ENCODE measurements around the gene OMP.

Gene OMP

GRCh38 chr11:77074205-77074604, 28.4 kb upstream of the OMP start:
- DNase-seq (ENCODE audit: low read depth) = no peak
- no peak overlapping the region for H3K4me3 ChIP-seq (ENCODE audit: low read length)
- TF ChIP-seq CTCF (IDR thresholded peaks at IDR 0.05; ENCODE audit: insufficient read depth, low read depth, low read length, missing control alignments) = no peak

- no peak for DNase-seq (ENCODE audit: low read depth)
- H3K4me3 ChIP-seq (ENCODE audit: low read length) = no peak overlapping the region
- no peak for TF ChIP-seq CTCF (IDR thresholded peaks at IDR 0.05; ENCODE audit: insufficient read depth, low read depth, low read length, missing control alignments)
Measured at GRCh38 chr11:77074626-77075221, 27.9 kb upstream of the OMP start.

- DNase-seq (ENCODE audit: low read depth) = no peak
- no peak overlapping the region for H3K4me3 ChIP-seq (ENCODE audit: low read length)
- TF ChIP-seq CTCF (IDR thresholded peaks at IDR 0.05; ENCODE audit: insufficient read depth, low read depth, low read length, missing control alignments) = no peak
Measured at GRCh38 chr11:77075425-77075905, 27.2 kb upstream of the OMP start.

GRCh38 chr11:77079666-77080065, 23.0 kb upstream of the OMP start:
- no peak overlapping the region for H3K4me3 ChIP-seq (ENCODE audit: low read length)
- no peak for DNase-seq (ENCODE audit: low read depth)
- TF ChIP-seq CTCF (IDR thresholded peaks at IDR 0.05; ENCODE audit: insufficient read depth, low read depth, low read length, missing control alignments) = no peak

- no peak for DNase-seq (ENCODE audit: low read depth)
- no peak for TF ChIP-seq CTCF (IDR thresholded peaks at IDR 0.05; ENCODE audit: insufficient read depth, low read depth, low read length, missing control alignments)
Measured at GRCh38 chr11:77080643-77081210, 21.9 kb upstream of the OMP start.

GRCh38 chr11:77081381-77081851, 21.2 kb upstream of the OMP start:
- H3K4me3 ChIP-seq (ENCODE audit: low read length) = no peak overlapping the region
- no peak for DNase-seq (ENCODE audit: low read depth)
- no peak for TF ChIP-seq CTCF (IDR thresholded peaks at IDR 0.05; ENCODE audit: insufficient read depth, low read depth, low read length, missing control alignments)

More at GRCh38 chr11:77080643-77081210, 21.9 kb upstream of the OMP start:
- no peak overlapping the region for H3K4me3 ChIP-seq (ENCODE audit: low read length)
